GM23338 (cell line): Measurements from ENCODE around the gene TNIP1.

Source experiments
- CREB1 ChIP-seq: fragments of 250-450 bp; sonication (Bioruptor Pico); IDR thresholded peaks from 2 replicates; pipeline ENCODE4 v1.5.0; 2020; ENCODE audit warnings: low read depth, mild to moderate bottlenecking, moderate library complexity
- CTCF ChIP-seq, 2 experiments: fragments of 200-600 bp in 1 of 2; sonication (generic) in 1 of 2; conservative IDR thresholded peaks; 2 replicates each; pipeline versions ENCODE4 v1.5.1 to v1.6.1; 2016 to 2017; ENCODE audit warnings: antibody characterized with exemption in 2 of 2, low read depth in 2 of 2, mild to moderate bottlenecking in 2 of 2, moderate library complexity in 1 of 2
- EZH2 ChIP-seq: fragments of 200-600 bp; sonication (generic); IDR thresholded peaks from one replicate; pipeline ENCODE4 v1.8.0; 2017; ENCODE audit warnings: antibody characterized with exemption, mild to moderate bottlenecking, low read depth; ENCODE audit not compliant: unreplicated experiment
- EZH2phosphoT487 ChIP-seq: fragments of 200-600 bp; sonication (generic); IDR thresholded peaks from one replicate; pipeline ENCODE4 v1.8.1; 2018; ENCODE audit warnings: antibody characterized with exemption; ENCODE audit not compliant: unreplicated experiment
- JUNB ChIP-seq: IDR thresholded peaks from one replicate; pipeline ENCODE4 v1.6.1; 2016; ENCODE audit warnings: antibody characterized with exemption; ENCODE audit not compliant: unreplicated experiment
- POLR2AphosphoS5 ChIP-seq: IDR thresholded peaks from 2 replicates; pipeline ENCODE4 v1.6.1; 2016; ENCODE audit warnings: antibody characterized with exemption, low read depth
- REST ChIP-seq: IDR thresholded peaks from one replicate; pipeline ENCODE4 v1.6.1; 2018; ENCODE audit warnings: antibody characterized with exemption; ENCODE audit not compliant: unreplicated experiment
- ZNF331 ChIP-seq: fragments of 250-450 bp; sonication (Bioruptor Pico); IDR thresholded peaks from 2 replicates; pipeline ENCODE4 v1.5.0; 2020; ENCODE audit warnings: low read depth, mild to moderate bottlenecking, moderate library complexity
- ZNF462 ChIP-seq: fragments of 250-450 bp; sonication (Bioruptor Pico); IDR thresholded peaks from 2 replicates; pipeline ENCODE4 v1.5.0; 2020; ENCODE audit warnings: mild to moderate bottlenecking, moderate library complexity

GRCh38 chr5:151072630-151073025 lies 8.2 kb downstream of the TNIP1 start:
- TF ChIP-seq EZH2 (no peak), REST (no peak), CTCF (conservative IDR thresholded peaks at IDR 0.05; ENCODE audit: low read depth in 2 of 2) (no peak), CREB1 (CRISPR knock-in tag) (no peak), POLR2AphosphoS5 (no peak), EZH2phosphoT487 (no peak), JUNB (no peak), ZNF331 (CRISPR knock-in tag) (no peak), ZNF462 (CRISPR knock-in tag) (no peak)
